Central memory CD4-positive, alpha-beta T cell (primary cell): ENCODE results near the gene MBIP.

Experiments
- DNase-seq: peaks from one replicate; pipeline ENCODE4 v3.0.0; 2022

MBIP gene

GRCh38 chr14:36313206-36313605 is 7.2 kb downstream of the MBIP start:
- DNase-seq, result no peak

GRCh38 chr14:36306836-36307235 is 13.6 kb downstream of the MBIP start:
- no peak for DNase-seq

- DNase-seq, result no peak
Measured at GRCh38 chr14:36304895-36305294, 15.5 kb downstream of the MBIP start.

- DNase-seq, result no peak
Measured at GRCh38 chr14:36303960-36304359, 16.5 kb downstream of the MBIP start.

- DNase-seq, result no peak
Measured at GRCh38 chr14:36302823-36303222, 17.6 kb downstream of the MBIP start.

GRCh38 chr14:36301159-36301558 is 19.3 kb downstream of the MBIP start:
- DNase-seq, result no peak

- DNase-seq, result no peak
Measured at GRCh38 chr14:36300337-36300736, 20.1 kb downstream of the MBIP start.

GRCh38 chr14:36295642-36296627 is 24.5 kb downstream of the MBIP start:
- DNase-seq, result no peak

GRCh38 chr14:36294543-36294942 is 25.9 kb downstream of the MBIP start:
- DNase-seq, result no peak

GRCh38 chr14:36293824-36294223 is 26.6 kb downstream of the MBIP start:
- DNase-seq, result no peak

GRCh38 chr14:36289954-36290353 is 30.5 kb downstream of the MBIP start:
- DNase-seq, result no peak

- DNase-seq, result no peak
Measured at GRCh38 chr14:36288496-36288895, 31.9 kb downstream of the MBIP start.

- no peak for DNase-seq
Measured at GRCh38 chr14:36284971-36285595, 35.4 kb downstream of the MBIP start.

- DNase-seq, result no peak
Measured at GRCh38 chr14:36281309-36281708, 39.1 kb downstream of the MBIP start.

GRCh38 chr14:36279306-36280190 is 40.9 kb downstream of the MBIP start:
- DNase-seq, result no peak

GRCh38 chr14:36275741-36276140 is 44.7 kb downstream of the MBIP start:
- DNase-seq, result no peak

- no peak for DNase-seq
Measured at GRCh38 chr14:36271939-36272907, 48.2 kb downstream of the MBIP start.

GRCh38 chr14:36271222-36271621 is 49.2 kb downstream of the MBIP start:
- DNase-seq, result no peak

- DNase-seq, result no peak
Measured at GRCh38 chr14:36270191-36270590, 50.2 kb downstream of the MBIP start.

GRCh38 chr14:36268121-36268520 is 52.3 kb downstream of the MBIP start:
- DNase-seq, result no peak

GRCh38 chr14:36264595-36264994 is 55.8 kb downstream of the MBIP start:
- DNase-seq, result no peak

- no peak for DNase-seq
Measured at GRCh38 chr14:36264107-36264506, 56.3 kb downstream of the MBIP start.
